HG02571 (cell line): Measurements from ENCODE around the gene ENOX1.
"Not testable (repeated sequence)": the region's sequence is repeated elsewhere in the genome, so short reads cannot be mapped to it uniquely, and the experiment has no call there.

ENCODE experiments used
- ATAC-seq: cut with Tn5 transposase; IDR thresholded peaks from one replicate; pipeline ENCODE4 v1.9.1; 2021; ENCODE audit warnings: mild to moderate bottlenecking, moderate library complexity; ENCODE audit not compliant: unreplicated experiment

ENOX1 gene

DNA sequence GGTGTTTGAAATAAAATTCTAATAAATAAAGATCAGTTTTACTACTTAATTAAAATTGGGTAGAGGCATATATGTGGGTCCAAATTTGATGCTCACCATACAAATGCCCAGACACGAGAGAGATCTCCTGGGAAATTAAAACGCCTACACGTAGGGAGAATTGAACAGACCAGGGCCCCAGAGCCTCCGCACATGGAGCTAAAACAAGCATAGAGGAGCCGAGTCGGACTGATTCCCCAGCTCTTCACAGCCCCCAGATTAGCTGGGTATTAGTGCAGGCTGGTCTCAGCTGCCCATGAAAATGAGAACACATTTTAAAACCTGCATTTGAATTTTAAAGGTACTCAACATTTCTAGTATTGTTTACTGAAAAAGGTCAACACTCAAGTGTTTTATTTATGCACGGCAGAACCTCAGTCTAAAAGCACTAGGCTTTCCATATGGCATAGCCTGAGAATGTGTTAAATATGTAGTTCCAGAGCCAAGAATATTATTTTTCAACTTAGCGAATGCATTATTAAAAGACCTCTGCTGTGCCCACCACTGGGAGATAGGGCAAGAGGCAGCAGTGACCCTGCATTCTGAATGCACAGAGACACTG is 344.8 kb downstream of the ENOX1 start:
- ATAC-seq, result no peak

DNA sequence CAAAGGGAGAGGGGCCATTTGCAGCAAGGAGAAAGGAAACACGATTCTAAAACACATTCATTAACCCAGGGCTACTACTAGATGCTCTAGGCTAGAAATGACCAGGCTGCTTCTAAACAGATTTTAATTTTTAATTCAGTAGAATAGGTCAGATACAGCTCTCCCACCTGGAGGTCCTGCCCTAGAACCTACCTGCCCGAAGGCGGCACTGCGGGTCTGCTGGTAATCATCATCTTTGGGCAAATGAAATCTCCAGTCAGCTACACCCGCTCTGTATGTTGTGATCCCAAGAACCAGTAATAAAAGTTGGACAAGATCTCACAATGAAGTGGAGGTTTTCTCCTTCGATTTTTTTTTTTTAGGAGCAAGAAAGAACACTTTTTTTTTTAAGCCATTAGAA is 345.3 kb downstream of the ENOX1 start:
- no peak for ATAC-seq

DNA sequence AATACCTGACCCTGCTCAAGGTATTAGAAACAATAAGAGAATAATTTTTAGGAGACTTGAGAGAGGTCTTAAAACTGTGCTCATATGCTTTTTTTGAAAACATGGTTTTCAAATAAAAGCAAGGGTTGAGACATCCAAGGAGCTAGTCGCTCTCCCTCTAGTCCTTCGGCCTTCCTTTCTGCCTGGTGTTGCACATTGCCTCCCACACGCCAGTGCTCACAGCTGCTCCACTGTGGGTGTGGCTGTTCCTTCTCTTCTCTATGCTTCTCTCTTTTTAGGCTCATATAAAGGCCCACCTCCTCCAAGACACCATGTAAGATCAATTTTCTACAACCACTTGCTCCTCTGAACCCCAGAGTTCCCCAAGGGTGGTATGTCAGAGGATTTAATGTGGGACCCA is 352.6 kb downstream of the ENOX1 start:
- ATAC-seq, result no peak

DNA sequence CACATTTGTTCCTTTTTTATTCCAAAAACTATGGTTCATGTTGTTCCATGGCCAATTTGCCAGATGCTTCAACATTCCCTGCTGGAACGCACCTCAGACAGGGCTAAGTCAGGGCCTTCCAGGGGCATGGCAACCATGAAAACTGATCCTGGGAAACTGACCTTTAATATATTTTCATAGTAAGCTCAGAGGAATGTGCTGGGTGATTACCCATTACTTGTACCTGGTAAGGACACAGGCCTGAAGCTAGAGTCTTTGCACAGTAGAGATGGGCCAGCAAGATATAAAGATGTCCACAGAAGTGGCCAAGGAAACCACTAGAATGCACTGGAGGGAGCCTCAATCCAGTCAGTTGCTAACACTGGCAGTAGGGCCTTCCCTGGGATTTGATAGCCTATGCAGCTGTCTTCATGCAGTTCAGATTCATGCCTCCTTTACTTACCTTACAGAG is 353.1 kb downstream of the ENOX1 start:
- ATAC-seq, result no peak

DNA sequence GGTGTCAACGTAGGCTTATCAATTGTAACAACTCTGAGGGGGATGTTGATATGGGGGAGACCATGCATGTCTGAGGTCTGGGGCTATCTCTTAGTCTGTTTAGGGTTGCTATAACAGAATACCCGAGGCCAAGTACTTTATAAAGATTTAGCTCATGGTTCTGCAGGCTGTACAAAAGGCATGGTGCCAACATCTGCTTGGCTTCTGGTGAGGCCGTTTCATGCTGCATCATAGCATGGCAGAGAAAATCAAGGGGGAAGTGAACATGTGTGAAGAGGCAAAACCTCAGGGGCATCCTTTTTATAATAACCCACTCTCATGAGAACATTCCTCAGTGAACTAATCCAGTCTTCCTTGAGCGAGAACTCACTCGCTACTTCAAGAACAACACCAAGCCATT is 353.8 kb downstream of the ENOX1 start:
- ATAC-seq, result no peak

DNA sequence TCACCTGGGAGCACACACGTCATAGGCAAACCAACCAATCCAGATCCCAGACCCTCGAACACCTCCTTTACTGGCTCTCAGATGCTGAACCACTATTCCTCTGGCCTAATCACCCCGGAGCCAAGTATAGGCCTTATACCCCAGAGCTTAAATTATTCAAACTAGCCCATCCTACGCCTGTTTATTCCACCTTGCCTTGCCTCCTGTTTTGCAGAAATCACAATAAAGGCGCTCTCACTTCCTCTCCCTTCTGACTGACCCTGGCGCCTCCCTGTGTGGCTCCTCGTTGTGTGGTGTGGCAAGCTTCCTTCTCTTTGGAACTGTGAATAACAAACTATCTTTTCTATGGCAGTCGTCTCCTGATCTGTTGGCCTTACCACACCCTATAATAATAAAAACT is 354.9 kb downstream of the ENOX1 start:
- no peak for ATAC-seq

DNA sequence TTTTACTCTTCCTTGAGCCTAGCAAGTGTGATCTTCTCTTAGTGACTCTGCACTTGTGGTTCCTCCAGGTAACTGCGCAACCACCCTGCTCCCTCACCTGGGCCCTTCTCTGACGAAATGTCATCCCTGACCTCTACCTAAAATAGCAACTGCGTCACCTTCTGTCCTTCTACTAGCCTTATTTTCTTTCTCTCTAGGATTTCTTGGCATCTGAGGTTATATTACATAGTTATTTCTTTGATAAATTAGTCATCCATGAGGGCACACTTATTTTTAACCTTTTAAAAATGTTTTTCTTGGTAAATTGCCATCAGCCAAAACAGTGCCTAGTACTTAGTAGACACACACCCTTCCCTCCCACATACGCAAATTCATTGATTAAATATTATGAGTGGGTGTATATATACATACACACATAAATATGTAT is 355.5 kb downstream of the ENOX1 start:
- no peak for ATAC-seq

DNA sequence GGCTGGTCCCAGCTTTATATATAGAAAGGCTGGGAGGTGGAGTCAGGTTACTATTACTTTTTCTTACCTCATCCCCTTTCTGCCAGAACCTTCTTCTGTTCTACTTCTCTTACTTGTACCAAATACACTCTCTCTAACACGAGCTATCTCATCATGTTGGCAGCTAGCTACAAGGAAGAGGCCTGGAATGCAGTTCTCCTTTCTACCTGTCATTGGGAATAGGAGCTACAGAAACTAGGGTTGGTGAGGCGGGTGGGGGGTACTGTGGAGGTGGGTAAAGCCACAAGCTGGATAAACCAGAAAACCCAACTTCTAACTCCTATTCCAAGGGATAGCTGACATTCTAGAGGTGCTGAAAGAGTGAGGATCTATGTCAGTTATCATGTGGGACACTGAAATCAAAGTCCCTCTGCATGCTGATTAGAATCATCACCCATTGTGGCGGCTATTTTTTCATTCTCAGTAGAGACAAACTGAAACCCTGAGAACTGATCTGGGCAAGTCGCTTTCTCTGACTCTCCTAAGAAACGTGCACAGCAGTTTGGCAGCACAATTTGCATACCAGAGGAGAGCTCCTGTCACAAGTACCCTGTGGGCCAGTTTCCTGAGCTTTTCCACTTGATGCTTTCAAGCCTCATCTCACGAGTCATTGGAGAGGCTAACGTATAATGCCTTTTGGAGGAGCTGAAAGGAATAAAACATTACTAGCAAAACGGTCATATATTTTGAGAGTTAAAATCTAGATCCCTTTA is 358.1 kb downstream of the ENOX1 start:
- no peak for ATAC-seq

DNA sequence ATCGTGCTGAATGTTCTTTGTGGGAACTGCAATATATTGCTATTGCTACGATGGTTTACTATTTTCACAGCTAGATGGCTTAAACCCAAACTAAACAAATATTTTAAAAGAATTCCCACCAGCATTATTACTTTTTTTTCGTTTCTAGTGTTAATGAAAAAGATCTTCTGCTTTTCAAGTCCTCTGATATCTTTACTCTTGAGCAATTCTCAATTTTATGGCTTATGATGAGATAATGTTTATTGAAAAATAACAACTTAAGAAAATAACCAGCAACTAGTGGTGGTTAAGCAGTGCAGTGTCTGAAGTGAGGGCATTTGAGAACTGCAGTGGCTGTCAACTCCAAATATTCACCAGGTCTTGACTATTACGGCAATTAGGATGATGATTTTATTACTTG is 360.4 kb downstream of the ENOX1 start:
- no peak for ATAC-seq

DNA sequence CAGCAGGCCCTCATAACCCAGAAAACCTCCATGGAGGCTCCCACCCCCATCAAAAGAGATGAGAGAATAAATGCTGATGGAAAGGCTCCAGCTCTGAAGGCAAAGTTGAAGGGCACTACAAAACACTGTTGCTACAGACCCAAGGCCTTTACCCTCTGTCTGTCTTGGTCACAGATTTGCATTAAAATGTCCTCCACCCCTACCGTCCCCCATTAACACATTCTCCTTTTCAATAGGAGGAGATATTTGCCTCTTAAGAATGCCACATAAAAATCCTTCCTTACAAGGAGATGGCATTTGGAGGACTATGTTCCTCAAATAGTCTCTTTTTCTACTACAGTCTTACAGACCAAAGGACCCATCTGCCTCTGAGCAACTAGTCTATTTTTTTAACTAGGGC is 361.5 kb downstream of the ENOX1 start:
- ATAC-seq, result no peak

DNA sequence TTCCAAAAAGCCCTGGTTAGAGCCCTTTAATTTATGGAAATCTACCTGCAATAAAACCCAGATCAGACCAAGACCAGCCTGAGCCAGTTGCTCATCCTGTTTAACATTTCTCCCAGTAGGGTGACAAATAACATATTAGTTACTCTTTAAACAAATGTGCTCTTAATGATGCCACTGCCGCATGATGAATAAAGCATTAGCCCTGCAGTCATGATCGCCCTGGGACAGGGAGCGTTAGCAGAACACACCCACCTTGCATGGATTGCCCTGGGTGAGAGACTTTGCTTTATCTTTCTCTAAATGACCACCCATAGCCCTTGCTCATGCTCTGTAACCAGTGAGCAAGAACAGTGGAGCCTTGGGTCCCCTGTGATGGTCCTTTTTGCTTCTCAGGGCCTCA is 362.4 kb downstream of the ENOX1 start:
- no peak for ATAC-seq

DNA sequence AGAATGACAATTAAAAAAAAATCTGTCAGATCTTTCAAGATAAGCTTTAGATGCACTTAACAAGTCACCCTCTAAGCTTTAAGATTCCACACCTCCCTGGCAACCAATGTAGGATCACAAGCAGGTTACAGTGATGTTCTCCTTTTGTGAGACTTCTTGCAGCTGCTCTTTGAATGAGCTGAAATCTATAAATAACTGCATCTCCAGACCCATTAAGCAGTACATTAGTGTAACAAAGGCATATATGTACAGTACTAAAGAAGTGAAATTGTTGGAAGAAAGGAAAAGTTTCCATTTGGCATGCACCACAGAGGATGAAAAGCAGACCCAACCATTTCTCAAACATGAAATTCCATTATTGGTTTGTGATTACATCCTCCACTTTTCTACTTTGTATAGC is 364.7 kb downstream of the ENOX1 start:
- ATAC-seq, result no peak

DNA sequence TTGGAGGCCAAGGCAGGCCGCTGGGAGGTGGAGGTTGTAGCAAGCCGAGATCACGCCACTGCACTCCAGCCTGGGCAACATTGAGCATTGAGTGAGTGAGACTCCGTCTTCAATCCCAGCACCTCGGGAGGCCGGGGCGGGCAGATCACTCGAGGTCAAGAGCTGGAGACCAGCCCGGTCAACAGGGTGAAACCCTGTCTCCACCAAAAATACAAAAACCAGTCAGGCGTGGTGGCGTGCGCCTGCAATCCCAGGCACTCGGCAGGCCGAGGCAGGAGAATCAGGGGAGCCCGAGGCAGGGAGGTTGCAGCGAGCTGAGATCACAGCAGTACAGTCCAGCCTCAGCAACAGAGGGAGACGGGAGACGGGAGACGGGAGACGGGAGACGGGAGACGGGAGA is 369.9 kb downstream of the ENOX1 start:
- not testable (repeated sequence) for ATAC-seq

DNA sequence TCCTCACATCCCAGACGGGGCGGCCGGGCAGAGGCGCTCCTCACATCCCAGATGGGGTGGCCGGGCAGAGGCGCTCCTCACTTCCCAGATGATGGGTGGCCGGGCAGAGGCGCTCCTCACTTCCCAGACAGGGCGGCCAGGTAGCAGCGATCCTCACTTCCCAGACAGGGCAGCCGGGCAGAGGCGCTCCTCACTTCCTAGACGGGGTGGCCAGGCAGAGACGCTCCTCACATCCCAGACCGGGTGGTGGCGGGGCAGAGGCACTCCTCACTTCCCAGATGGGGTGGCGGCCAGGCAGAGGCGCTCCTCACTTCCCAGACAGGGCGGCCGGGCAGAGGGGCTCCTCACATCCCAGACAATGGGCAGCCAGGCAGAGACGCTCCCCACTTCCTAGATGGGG is 370.4 kb downstream of the ENOX1 start:
- not testable (repeated sequence) for ATAC-seq

DNA sequence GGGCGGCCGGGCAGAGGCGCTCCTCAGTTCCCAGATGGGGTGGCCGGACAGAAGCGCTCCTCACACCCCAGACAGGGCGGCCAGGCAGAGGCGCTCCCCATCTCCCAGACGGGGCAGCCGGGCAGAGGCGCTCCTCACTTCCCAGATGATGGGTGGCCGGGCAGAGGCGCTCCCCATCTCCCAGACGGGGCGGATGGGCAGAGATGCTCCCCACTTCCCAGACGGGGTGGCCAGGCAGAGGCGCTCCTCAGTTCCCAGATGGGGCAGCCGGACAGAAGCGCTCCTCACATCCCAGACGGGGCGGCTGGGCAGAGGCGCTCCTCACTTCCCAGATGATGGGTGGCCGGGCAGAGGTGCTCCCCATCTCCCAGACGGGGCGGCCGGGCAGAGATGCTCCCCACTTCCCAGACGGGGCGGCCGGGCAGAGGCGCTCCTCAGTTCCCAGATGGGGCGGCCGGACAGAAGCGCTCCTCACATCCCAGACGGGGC is 370.8 kb downstream of the ENOX1 start:
- ATAC-seq, result not testable (repeated sequence)

DNA sequence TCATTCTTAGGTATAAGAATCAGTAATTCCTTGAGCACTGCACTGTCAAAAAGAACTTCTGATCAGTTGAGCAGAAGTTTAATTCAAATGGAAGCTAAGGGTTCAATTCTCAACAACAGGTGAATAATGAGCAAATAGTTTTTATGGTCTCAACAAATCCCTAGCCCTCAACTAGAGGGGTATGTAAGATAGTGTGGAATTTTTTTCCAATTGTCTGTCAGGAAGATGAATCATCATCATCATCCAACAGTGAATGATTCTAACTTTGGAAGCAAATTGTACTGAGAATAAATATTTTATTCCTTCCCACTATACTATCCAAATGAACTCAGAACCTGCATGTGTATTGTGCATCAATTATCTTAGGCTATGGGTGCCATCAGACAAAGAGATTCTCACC is 372.7 kb downstream of the ENOX1 start:
- ATAC-seq, result no peak

DNA sequence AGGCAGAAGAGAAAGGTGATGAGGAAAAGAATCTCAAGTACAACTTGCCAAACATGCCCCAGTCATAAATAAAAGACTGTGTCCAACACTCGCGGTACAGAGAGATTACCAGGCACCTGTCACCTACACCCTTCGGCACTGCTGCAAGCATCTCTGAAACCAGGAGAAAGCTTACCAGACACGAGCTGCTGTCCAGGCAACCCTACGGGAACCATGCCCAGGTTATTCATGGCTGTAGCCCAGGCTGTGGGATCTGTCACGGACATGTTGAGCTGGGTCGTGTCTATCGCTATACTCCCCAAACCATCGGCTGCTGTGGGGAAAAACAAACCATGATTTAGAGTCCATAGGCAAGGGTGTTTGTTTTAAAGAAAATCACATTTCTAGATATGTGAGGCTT is 375.0 kb downstream of the ENOX1 start:
- no peak for ATAC-seq

DNA sequence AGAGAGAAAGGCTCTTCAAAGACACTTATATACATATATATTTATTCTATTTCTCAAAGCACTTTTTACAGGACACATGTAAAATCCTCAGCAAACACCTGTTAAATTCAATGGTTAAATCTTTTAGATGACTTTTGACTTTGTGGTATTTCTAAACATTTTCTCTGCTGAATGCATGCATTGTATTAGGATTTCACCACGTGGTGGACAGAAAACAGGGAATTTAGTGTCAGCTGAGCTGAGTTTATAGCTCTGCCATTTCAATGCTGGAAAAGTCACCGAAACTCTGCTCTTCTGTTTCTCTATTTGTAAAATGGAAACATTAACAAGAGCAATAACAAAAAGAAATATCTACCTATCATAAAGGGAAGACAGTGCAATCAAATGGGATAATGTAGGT is 375.6 kb downstream of the ENOX1 start:
- no peak for ATAC-seq

DNA sequence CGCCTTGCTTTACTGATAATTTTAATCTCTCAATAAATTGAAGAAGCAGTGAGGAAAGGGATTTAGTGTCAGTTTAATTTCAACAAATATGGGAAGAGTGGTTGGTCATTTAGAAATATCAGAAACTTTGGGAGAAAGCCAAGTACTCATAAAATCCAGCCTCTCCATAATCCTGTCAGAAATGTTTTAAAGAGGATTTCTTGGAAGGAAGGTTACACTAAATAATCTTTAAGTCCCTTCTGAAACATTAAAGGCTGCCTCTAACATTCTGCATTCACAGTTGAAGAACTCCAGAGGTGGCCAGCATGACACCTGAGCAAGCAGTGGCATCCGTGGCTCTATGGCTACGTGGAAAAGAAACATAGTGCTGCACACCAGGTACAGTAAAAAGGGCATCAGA is 378.5 kb downstream of the ENOX1 start:
- no peak for ATAC-seq

DNA sequence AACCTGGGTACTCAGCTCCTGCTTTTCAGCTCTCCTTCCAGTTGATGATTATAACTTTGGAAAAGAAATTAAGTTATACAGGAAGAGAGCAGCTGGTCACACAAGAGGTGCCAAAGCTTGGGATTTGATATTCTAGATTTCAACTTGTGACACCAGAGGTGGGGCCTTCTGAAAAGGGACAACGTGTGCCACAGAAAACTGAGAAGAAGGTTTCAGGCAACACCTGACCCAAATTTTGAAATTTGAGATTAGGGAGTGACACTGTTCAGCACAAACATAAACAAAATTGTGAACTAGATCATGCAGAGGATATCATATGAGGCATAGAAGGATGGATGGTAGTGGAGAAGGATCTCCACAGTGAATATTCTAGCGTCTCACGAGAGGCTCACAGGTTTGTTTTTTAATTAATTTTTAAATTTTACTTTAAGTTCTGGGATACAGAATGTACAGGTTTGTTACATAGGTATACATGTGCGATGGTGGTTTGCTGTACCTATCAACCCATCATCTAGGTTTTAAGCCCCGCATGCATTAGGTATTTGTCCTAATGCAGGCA is 379.7 kb downstream of the ENOX1 start:
- no peak for ATAC-seq

DNA sequence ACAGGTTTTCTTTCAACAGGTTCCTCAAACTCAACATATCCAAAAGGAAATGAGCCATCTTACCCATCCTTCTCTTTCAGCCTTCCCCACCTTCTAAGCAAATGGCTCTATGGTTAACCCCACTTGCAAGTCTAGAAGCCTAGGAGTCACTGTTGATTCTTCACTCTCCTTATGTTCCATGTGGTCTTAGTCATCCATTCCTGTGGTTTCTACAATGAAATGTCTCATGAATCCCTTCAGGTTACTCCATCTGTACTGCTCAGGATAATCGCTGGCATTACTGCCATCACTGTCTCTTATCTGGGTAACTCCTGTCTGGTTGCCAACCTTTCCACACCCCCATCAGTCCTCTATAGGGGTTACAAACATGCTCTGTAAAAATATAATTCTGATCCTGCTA is 381.3 kb downstream of the ENOX1 start:
- no peak for ATAC-seq

DNA sequence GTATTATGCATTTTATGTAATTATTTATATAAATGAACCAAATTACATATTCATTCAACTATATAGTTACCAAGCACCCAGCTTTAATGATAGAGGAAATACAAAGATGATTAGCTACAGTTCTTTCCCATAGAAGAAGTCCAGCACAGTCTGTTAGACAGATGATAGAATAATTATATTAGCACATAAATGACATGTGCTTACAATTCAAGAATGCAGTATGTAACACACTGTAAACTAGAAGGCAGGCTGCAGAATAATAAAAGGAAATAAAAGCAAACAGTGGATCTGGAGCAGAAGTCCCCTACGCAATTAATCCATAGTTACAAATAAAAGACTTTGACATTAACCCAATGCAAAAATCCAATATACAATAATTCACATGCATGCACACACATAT is 384.4 kb downstream of the ENOX1 start:
- no peak for ATAC-seq
